22Rv1 (cell line): ENCODE results near the gene SPRR2G.
"Not testable (repeated sequence)": the region's sequence is repeated elsewhere in the genome, so short reads cannot be mapped to it uniquely, and the experiment has no call there.

Experiments
- H3K27ac ChIP-seq: fragments of 450-650 bp; 2 replicates; pipeline ENCODE4 v1.5.1; 2017
- CTCF ChIP-seq: fragments of 450-650 bp; IDR thresholded peaks from 2 replicates; pipeline ENCODE4 v1.5.1; 2017; ENCODE audit warnings: mild to moderate bottlenecking
- ZFX ChIP-seq: fragments of 450-650 bp; IDR thresholded peaks from 2 replicates; pipeline ENCODE4 v1.6.1; 2017; ENCODE audit warnings: antibody characterized with exemption, borderline replicate concordance

SPRR2G gene

DNA sequence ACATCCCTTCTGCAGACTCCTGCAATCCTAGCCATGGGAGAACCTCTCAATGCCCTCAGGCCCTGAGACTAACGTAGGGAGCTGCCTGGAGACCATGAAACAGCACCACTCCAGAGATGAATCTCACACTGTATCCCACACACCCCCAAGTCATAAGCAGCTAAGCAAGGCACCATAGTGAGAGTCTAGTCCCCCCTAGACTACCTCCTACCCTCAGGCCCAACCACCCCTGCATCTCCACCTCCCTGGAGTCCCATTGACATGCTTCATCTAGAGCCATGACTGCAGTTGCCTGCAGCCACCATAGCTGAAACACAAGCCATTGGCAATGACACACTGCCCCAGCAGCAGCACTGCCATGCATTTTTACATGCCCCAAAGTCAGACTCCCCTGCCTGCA is 17.4 kb downstream of the SPRR2G start:
- H3K27ac ChIP-seq, result no peak overlapping the region
- no peak for TF ChIP-seq ZFX
- no peak for TF ChIP-seq CTCF

- not testable (repeated sequence) for H3K27ac ChIP-seq
Observed at GRCh38 chr1:153128688-153129087, 22.0 kb downstream of the SPRR2G start.

DNA sequence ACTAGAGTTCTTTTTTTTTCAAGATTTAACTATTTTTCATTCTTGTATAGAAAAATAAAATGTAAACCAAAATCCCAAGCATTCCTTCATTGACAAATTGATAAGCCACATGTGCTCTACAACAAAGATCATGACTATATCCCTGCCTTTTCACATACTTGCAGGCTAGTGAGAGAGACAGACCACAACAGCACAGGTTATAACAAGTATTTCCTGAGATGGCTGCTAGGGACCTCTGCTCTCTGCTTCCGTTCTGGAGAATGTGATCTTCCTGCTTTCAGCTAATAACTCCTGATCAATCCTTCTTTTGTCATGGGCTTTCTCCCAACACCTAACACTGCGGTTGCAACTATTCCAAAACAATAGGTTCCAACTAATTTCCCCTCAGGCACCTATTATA is 23.4 kb downstream of the SPRR2G start:
- no peak overlapping the region for H3K27ac ChIP-seq
- TF ChIP-seq CTCF (no peak), ZFX (no peak)

DNA sequence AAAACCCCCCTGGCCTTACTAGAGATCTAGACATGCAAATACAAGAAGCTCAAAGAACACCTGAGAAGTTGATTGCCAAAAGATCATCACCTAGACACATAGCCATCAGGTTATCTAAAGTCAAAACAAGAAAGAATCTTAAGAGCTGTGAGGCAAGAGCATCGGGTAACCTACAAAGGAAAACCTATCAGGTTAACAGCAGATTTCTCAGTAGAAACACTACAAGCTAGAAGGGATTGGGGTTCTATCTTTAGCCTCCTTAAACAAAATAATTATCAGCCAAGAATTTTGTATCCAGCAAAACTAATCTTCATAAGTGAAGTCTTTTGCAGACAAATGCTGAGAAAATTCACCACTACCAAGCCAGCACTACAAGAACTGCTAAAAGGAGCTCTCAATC is 25.2 kb downstream of the SPRR2G start:
- no peak for TF ChIP-seq CTCF
- TF ChIP-seq ZFX, result no peak
- no peak overlapping the region for H3K27ac ChIP-seq

DNA sequence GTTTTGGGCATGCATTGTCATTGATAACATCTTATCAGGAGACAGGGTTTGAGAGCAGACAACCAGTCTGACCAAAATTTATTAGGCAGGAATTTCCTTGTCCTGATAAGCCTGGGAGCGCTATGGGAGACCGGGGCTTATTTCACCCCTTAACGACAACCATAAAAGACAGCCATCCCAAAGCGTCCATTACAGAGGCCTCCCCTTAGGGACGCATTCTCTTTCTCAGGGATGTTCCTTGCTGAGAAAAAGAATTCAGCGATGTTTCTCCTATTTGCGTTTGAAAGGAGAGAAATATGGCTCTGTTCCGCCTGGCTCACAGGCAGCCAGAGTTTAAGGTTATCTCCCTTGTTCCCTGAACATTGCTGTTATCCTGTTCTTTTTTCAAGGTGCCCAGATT is 26.9 kb downstream of the SPRR2G start:
- not testable (repeated sequence) for H3K27ac ChIP-seq

GRCh38 chr1:153122831-153123421 is 27.8 kb downstream of the SPRR2G start:
- no peak overlapping the region for H3K27ac ChIP-seq
- no peak for TF ChIP-seq CTCF
- TF ChIP-seq ZFX, result no peak

- TF ChIP-seq CTCF (no peak), ZFX (no peak)
Observed at GRCh38 chr1:153120945-153121344, 29.7 kb downstream of the SPRR2G start.

GRCh38 chr1:153119491-153119971 is 31.2 kb downstream of the SPRR2G start:
- H3K27ac ChIP-seq, result no peak overlapping the region
- TF ChIP-seq ZFX (no peak), CTCF (no peak)

More at GRCh38 chr1:153120945-153121344, 29.7 kb downstream of the SPRR2G start:
- no peak overlapping the region for H3K27ac ChIP-seq

DNA sequence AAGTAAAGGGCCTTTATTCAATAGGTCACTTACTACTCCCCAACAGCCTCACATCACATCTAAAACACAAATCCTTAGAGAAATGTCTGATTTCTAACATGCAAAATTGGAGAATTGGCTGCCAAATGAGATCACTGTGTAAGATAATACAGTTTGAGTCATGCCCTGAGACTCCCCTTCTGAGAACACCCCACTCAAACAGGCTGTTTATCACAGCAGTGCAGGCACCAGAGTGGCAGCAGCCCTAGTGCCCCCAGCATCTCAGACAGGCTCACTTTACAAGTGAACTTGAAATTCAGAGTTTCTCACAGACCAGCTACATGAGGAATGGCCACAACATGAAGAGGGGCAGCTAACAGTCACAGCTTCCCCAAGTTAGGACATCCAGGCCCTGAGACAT is 35.4 kb downstream of the SPRR2G start:
- not testable (repeated sequence) for H3K27ac ChIP-seq
